HepG2 (cell line): ENCODE results near the gene MARK4. TPM values are rescaled to one million over a fixed set of nuclear protein-coding genes. Genes with fewer than 3 reads are reported as not detected.

Source experiments
- AKAP8 ChIP-seq: sonication (generic); formaldehyde crosslinking; IDR thresholded peaks from 2 replicates; pipeline ENCODE4 v1.5.1; 2020; ENCODE audit warnings: mild to moderate bottlenecking, missing genetic modification reagents
- ARID3A ChIP-seq: IDR thresholded peaks from 2 replicates; pipeline ENCODE4 v1.6.1; 2012; ENCODE audit warnings: low read depth, low read length, improper control_type of control experiment
- BCL6 ChIP-seq: IDR thresholded peaks from 2 replicates; pipeline ENCODE4 v1.6.1; 2016; ENCODE audit warnings: missing genetic modification reagents, missing compliant biosample characterization
- CENPX ChIP-seq: sonication (generic); formaldehyde crosslinking; IDR thresholded peaks from 2 replicates; pipeline ENCODE4 v1.9.0; 2021; ENCODE audit warnings: mild to moderate bottlenecking, missing genetic modification reagents, moderate library complexity
- HNF1B ChIP-seq: sonication (generic); formaldehyde crosslinking; IDR thresholded peaks from 2 replicates; pipeline ENCODE4 v1.5.1; 2020; ENCODE audit warnings: mild to moderate bottlenecking, moderate library complexity, missing genetic modification reagents
- ISX ChIP-seq: sonication (generic); formaldehyde crosslinking; conservative IDR thresholded peaks from 2 replicates; pipeline ENCODE4 v1.5.0; 2020; ENCODE audit warnings: missing genetic modification reagents
- NBN ChIP-seq: fragments of 450-650 bp; conservative IDR thresholded peaks from 2 replicates; pipeline ENCODE4 v1.6.1; 2017
- NCOR1 ChIP-seq: fragments of 200-600 bp; sonication (generic); IDR thresholded peaks from 2 replicates; pipeline ENCODE4 v1.7.0; 2017; ENCODE audit warnings: antibody characterized with exemption, low read length, borderline replicate concordance
- NFE2L2 ChIP-seq: fragments of 150-350 bp; IDR thresholded peaks from 2 replicates; pipeline ENCODE4 v1.6.1; 2014; ENCODE audit warnings: low read length
- POLR2G ChIP-seq: fragments of 200-400 bp; formaldehyde crosslinking; IDR thresholded peaks from 2 replicates; pipeline ENCODE4 v1.6.1; 2018; ENCODE audit warnings: mild to moderate bottlenecking, low read depth, low read length, moderate library complexity
- SIX4 ChIP-seq: sonication (generic); formaldehyde crosslinking; IDR thresholded peaks from 2 replicates; pipeline ENCODE4 v1.4.0; 2020; ENCODE audit warnings: missing genetic modification reagents
- TERF1 ChIP-seq: sonication (generic); formaldehyde crosslinking; IDR thresholded peaks from 2 replicates; pipeline ENCODE4 v1.8.0; 2022; ENCODE audit warnings: mild to moderate bottlenecking, missing genetic modification reagents, moderate library complexity
- USF2 ChIP-seq, 2 experiments: sonication (generic) in 1 of 2; formaldehyde crosslinking in 1 of 2; IDR thresholded peaks; 2 replicates each; pipeline versions ENCODE4 v1.5.1 to v1.6.1; 2011 to 2020; ENCODE audit warnings: borderline replicate concordance in 1 of 2, low read depth in 1 of 2, low read length in 1 of 2, mild to moderate bottlenecking in 1 of 2, missing genetic modification reagents in 1 of 2, moderate library complexity in 1 of 2
- ZNF468 ChIP-seq: sonication (generic); formaldehyde crosslinking; IDR thresholded peaks from 2 replicates; pipeline ENCODE4 v1.8.0; 2022; ENCODE audit warnings: mild to moderate bottlenecking, moderate library complexity, missing genetic modification reagents
- ZNF558 ChIP-seq: sonication (generic); formaldehyde crosslinking; IDR thresholded peaks from 2 replicates; pipeline ENCODE4 v1.9.0; 2022; ENCODE audit warnings: mild to moderate bottlenecking, missing genetic modification reagents, borderline replicate concordance
- ZSCAN21 ChIP-seq: sonication (generic); formaldehyde crosslinking; IDR thresholded peaks from 2 replicates; pipeline ENCODE4 v1.8.0; 2022; ENCODE audit warnings: mild to moderate bottlenecking, missing genetic modification reagents, moderate library complexity, borderline replicate concordance
- ZSCAN22 ChIP-seq: sonication (generic); formaldehyde crosslinking; IDR thresholded peaks from 2 replicates; pipeline ENCODE4 v1.4.0; 2020; ENCODE audit warnings: mild to moderate bottlenecking, missing genetic modification reagents
- polyA plus RNA-seq, 8 experiments: library from polyadenylated mRNA; depleted of rRNA in 3 of 8; stranded (reverse) in 7 of 8; unstranded in 1 of 8; fragments of >200 nt; fragmentation: Illumina TruSeq in 4 of 8; extraction: Trizol in 4 of 8; gene quantifications; 2 replicates each; pipeline versions ENCODE4 v1.2.1 to v1.2.3, GENCODE V29; 2011 to 2016; ENCODE audit warnings: low read depth in 4 of 8, missing spikeins in 1 of 8, mixed read lengths in 1 of 8; ENCODE audit not compliant: insufficient read depth in 1 of 8
- total RNA-seq, 5 experiments: library from RNA; depleted of rRNA; stranded (reverse); fragments of >200 nt; fragmentation: Illumina TruSeq; extraction: Trizol; gene quantifications; 2 replicates each; pipeline ENCODE4 v1.2.3, GENCODE V29; 2016; ENCODE audit warnings: low read depth in 1 of 5

MARK4 gene
- total and polyA plus RNA-seq, 2 of the 13 experiments (the other 11 are each of a cell fraction or from before 2014, with no cell fraction given), result 7.0 to 12.2 TPM

- TF ChIP-seq AKAP8 (CRISPR knock-in tag) (0 out of 2 replicates have a peak, but pooled peaks have one; percentile 17), ISX (CRISPR knock-in tag) (no peak), NBN (no peak), POLR2G (peak; percentile 49; the same call in 1 of the 2 replicates), ZSCAN22 (peak; percentile 94), HNF1B (CRISPR knock-in tag) (no peak), SIX4 (no peak), ZNF558 (CRISPR knock-in tag) (no peak), NFE2L2 (no peak), TERF1 (CRISPR knock-in tag) (0 out of 2 replicates have a peak, but pooled peaks have one; percentile 42), CENPX (CRISPR knock-in tag) (no peak), BCL6 (CRISPR knock-in tag) (no peak), ARID3A (no peak), ZSCAN21 (CRISPR knock-in tag) (0 out of 2 replicates have a peak, but pooled peaks have one; percentile 50), NCOR1 (no peak), USF2 (IDR thresholded peaks at IDR 0.05; ENCODE audit: low read depth, low read length) (no peak), USF2 (CRISPR knock-in tag; IDR thresholded peaks at IDR 0.05; ENCODE audit: borderline replicate concordance) (peak; percentile 33; the same call in 1 of the 2 replicates), ZNF468 (CRISPR knock-in tag) (no peak)
These were observed 53.3 kb downstream of the MARK4 start (continued) for GRCh38 chr19:45304141-45304926.
